Osteocyte (in vitro differentiated cells): ENCODE measurements around the gene NANP. TPM values are rescaled to one million over a fixed set of nuclear protein-coding genes. Genes with fewer than 3 reads are reported as not detected.

Source experiments
- DNase-seq: peaks from one replicate; pipeline ENCODE4 v3.0.0; 2021; ENCODE audit warnings: mixed read lengths; ENCODE audit not compliant: unreplicated experiment; ENCODE audit errors: extremely low spot score
- H3K27ac Mint-ChIP-seq: one replicate; pipeline ENCODE4 v1.8.0; 2021; ENCODE audit warnings: mild to moderate bottlenecking, mixed read lengths; ENCODE audit not compliant: unreplicated experiment
- H3K27me3 Mint-ChIP-seq: one replicate; pipeline ENCODE4 v1.8.0; 2021; ENCODE audit warnings: mixed read lengths; ENCODE audit not compliant: unreplicated experiment
- H3K36me3 Mint-ChIP-seq: one replicate; pipeline ENCODE4 v1.8.0; 2021; ENCODE audit warnings: mixed read lengths; ENCODE audit not compliant: unreplicated experiment
- H3K4me1 Mint-ChIP-seq: one replicate; pipeline ENCODE4 v1.8.0; 2021; ENCODE audit warnings: mixed read lengths; ENCODE audit not compliant: unreplicated experiment
- H3K4me3 Mint-ChIP-seq: one replicate; pipeline ENCODE4 v1.8.0; 2021; ENCODE audit warnings: mild to moderate bottlenecking, moderate library complexity, mixed read lengths; ENCODE audit not compliant: unreplicated experiment
- H3K9me3 Mint-ChIP-seq: one replicate; pipeline ENCODE4 v1.8.0; 2021; ENCODE audit warnings: mixed read lengths; ENCODE audit not compliant: unreplicated experiment
- CTCF ChIP-seq: fragments of 200-600 bp; sonication (generic); IDR thresholded peaks from 2 replicates; pipeline ENCODE4 v1.5.0; 2021; ENCODE audit warnings: antibody characterized with exemption, mild to moderate bottlenecking, moderate library complexity
- total RNA-seq: library from RNA; stranded (reverse); gene quantifications from 2 replicates; pipeline ENCODE4 v1.2.1, GENCODE V29; 2021

The NANP gene
- total RNA-seq, 1 donor from 2014 or later = 6.0 TPM

DNA sequence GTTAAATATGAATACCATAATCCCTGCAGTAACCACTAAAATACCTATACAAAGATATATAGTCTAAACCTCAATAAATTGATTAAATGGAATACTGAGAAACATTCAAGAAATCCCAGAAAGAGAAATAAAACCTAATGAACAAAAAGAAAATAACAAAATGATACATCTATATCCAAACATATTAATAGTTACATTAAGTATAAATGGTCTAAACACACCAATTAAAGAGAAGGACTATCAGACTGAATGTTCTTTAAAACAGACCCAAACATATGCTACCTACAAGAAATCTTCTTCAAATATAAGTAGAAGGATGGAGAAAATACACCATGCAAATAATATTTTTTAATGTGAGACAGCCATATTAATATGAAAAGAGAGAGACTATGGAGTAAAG lies 60.5 kb downstream of the NANP start:
- no peak for TF ChIP-seq CTCF
- no peak for DNase-seq
- Mint-ChIP-seq H3K9me3 (peaks cover 11% of the 10 kb centered on the region), H3K36me3 (peaks cover 26% of the 10 kb centered on the region), H3K27me3 (no peaks in the 10 kb centered on the region), H3K4me1 (peaks cover 5% of the 10 kb centered on the region), H3K27ac (no peak overlapping the region), H3K4me3 (no peak overlapping the region)

Other genes starting within 250 kb of the NANP start
- gene ABHD12, start 233.2 kb downstream of the NANP start, total RNA-seq = 42.9 and 50.3 TPM in 2 replicates
- 5.8 and 6.2 TPM in 2 replicates for gene GINS1, start 216.3 kb downstream of the NANP start, total RNA-seq
- 20.4 and 20.8 TPM in 2 replicates for gene NINL, start 38.5 kb downstream of the NANP start, total RNA-seq
- gene ZNF337, start 72.8 kb upstream of the NANP start, total RNA-seq = 12.7 and 14.0 TPM in 2 replicates